IPS-18c (cell line): ENCODE results near the gene ZNF362.

Experiments
- H3K4me3 ChIP-seq: 2 replicates; pipeline ENCODE4 v1.7.0; 2013; ENCODE audit warnings: low read depth, mild to moderate bottlenecking, low read length, moderate library complexity; ENCODE audit not compliant: insufficient read depth
- H3K9me3 ChIP-seq: one replicate; pipeline ENCODE4 v1.6.1; 2013; ENCODE audit warnings: mild to moderate bottlenecking, low read length, moderate library complexity; ENCODE audit not compliant: control insufficient read depth, insufficient read depth

ZNF362 gene

GRCh38 chr1:33292726-33293340 lies 36.5 kb downstream of the ZNF362 start:
- H3K4me3 ChIP-seq = no peak overlapping the region
- H3K9me3 ChIP-seq = peaks cover 2% of the 10 kb centered on the region

DNA sequence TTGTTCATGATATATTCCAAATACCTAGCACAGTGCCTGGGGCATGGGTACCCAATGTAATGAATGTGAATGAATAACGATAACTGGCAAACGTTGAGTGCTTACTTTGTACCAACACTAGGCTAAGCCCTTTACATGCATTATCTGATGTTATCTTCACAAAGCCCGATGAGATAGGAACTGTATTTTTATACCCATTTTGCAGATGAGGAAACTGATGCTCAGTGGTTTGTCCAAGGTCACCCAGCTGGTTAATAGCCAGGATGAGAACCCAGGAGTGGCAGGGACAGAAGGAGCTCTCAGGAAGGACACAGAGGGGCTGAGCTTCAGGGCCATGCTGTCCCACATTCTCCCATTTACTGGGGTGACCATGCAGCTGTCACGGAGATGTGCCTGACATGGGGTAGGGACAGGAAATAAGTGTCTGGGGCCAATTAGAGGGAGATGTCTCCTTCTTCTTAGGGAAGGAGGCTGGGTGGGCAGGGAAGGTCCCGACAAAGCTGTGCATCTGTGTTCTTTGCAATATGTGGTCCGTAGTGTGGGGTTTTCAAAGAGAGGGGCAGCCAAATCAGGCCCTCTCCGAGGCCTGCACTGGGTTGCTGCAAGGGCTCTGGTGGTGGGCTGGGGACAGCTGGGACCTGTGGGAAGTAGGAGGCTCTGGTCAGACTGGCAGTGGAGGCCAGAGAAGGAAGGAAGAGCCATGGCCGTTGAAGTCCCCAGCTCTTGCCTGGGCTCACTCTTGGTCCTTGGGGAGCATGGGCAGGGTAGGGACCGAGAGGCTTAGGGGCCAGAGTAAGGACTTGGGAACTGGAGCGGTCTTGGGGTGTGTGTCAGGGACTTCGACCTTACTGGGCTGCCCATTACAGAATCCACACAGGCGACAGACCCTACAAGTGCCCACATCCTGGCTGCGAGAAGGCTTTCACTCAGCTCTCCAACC lies 38.0 kb downstream of the ZNF362 start:
- Histone ChIP-seq H3K9me3 (peaks cover 2% of the 10 kb centered on the region), H3K4me3 (no peak overlapping the region)

GRCh38 chr1:33295023-33295422 lies 38.7 kb downstream of the ZNF362 start:
- H3K4me3 ChIP-seq = no peak overlapping the region
- peaks cover 2% of the 10 kb centered on the region for H3K9me3 ChIP-seq

GRCh38 chr1:33295450-33296081 lies 39.3 kb downstream of the ZNF362 start:
- Histone ChIP-seq H3K9me3 (peaks cover 2% of the 10 kb centered on the region), H3K4me3 (no peak overlapping the region)

DNA sequence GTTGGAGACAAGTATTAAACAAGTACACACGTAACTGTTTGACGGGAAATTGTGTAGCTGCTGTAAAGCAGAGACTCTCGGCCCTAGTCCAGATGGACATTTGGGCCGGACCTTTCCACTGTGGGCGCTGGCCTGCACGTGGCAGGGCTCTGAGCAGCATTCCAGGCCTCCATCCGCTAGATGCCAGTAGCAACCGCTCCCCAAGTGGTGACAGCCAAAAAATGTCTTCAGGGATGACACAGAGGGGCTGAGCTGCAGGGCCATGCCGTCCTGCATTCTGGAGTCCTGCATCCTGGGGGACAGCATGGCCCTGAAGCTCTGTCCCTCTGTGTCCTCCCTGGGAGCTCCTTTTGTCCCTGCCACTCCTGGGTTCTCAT lies 39.8 kb downstream of the ZNF362 start:
- H3K9me3 ChIP-seq = peaks cover 2% of the 10 kb centered on the region
- H3K4me3 ChIP-seq = no peak overlapping the region

DNA sequence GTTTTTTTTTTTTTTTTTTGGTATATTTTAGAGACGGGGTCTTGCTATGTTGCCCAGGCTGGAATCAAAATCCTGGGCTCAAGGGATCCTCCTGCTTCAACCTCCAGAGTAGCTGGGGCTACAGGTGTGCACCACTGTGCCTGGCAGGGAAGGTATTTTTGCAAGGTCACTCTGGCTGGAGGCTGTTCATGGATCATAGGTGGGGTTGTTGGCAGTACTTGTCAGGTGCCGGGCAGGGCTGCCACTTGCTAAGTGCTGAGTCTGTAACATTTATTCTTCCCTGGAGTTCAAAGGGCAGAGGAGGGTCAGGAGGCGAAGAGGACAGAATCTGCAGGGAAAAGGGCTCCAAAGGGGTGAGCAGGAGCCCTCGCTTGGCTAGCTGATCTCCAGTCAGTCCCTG lies 40.5 kb downstream of the ZNF362 start:
- no peak overlapping the region for H3K4me3 ChIP-seq
- H3K9me3 ChIP-seq = peaks cover 2% of the 10 kb centered on the region

GRCh38 chr1:33297911-33298622 lies 41.8 kb downstream of the ZNF362 start:
- Histone ChIP-seq H3K4me3 (no peak overlapping the region), H3K9me3 (peaks cover 2% of the 10 kb centered on the region)

DNA sequence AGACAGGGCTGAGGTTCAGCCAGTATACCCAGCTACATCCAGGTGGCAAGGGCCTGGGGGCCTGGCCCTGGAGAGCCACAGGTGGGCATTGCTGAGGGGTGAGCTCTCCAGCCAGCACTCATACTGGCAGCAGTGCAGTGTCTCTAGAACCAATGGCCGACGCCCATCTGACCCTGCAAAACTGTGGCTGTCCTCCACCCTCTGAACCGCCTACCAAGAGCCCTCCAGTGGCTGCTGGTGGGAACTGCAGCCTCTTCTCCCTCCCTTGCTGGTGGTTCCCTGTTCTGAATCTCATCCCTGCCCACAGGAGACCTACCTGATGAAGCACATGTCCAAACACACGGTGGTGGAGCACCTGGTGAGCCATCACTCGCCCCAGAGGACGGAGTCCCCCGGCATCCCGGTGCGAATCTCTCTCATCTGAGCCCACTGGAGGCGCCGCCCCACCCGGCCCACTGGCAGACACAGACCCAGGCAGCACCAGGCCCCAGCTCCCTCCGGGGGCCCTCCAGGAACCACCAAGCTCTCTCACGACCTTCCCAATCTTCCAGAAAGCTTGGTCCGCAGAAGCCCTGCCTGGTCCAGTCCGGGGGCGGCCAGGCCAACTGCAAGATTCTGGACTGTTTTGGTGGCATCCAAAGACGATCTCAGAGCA lies 42.5 kb downstream of the ZNF362 start:
- Histone ChIP-seq H3K9me3 (peaks cover 2% of the 10 kb centered on the region), H3K4me3 (no peak overlapping the region)

DNA sequence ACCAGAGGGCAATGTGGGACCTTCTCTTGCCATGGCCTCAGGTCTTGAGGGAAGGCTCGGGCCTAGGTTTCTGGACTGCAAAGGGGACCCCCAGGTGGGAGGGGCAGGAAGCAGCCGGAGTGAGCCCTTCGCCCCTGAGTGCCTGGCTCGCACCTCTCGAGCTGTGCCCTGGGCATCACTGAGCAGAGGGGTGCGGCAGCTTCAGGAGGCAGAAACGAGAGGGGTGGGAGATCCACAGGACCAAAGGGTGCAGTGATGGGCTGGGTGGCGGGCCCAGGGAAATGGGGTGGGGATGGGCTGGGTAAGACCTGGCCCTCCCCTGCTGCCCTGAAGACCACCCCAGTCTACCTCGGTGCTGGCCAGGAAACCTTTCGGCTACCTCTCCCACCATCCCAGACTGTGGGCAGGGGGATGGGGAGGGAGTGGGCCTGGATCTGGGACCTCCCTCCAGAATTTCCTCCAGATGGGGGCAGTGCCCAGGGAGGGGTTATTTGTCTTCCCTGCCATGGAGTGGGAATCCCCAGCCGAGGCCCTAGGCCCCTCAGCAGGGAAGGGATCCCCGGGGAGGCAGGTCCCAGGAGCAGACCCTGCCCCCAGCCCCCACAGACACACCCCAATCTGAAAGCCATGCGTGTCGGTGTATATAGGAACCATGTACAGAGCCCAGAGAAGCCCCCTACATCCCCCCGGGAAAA lies 43.3 kb downstream of the ZNF362 start:
- Histone ChIP-seq H3K4me3 (no peak overlapping the region), H3K9me3 (peaks cover 2% of the 10 kb centered on the region)

DNA sequence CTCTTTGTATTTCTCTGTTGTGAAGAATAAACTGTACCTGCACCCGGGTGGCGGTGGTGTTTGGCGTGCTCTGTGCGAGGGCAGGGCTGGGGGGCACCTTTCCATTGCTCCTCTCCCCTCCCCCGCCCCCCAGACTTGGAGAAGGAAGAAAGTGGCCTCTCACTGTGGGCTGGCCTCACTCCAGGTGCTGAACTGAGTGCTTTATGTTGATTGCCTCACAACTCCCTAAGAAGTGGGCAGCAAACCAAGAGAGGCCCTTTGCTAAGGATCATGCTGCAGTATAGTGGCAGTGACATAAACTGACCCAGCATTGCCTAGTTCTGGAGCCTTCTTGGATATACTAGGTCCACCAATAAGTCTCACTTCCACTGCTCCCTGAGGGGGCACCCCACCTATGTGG lies 44.4 kb downstream of the ZNF362 start:
- Histone ChIP-seq H3K4me3 (no peak overlapping the region), H3K9me3 (no peaks in the 10 kb centered on the region)

DNA sequence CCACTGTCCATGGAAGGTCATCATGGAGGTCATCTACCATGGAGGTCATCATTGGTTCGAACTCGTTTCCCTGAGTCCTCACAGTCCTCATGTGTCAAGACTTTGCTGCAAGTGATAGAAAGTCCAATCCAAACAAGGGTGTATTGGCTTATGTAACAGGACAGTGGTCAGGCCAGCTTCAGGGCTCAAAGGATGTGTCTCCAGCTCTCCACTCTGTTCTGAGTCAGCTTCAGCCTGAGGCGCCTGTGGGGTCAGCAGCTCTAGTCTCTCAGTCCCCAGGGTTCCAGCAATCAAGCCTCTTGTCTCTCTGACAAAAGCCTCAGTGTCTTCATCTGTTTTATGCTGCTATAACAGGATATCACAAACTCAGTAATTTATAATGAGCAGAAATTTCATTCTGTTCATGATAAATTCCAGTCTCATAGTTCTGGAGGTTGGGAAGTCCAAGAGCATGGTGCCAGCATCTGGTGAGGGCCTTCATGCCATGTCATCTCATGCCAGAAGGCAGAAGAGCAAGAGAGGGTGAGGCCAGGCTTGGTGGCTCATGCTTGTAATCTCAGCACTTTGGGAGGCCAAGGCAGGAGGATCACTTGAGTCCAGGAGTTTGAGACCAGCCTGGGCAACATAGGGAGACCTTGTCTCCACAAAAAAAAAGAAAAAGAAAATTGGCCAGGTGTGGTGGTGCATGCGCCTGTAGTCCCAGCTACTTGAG lies 45.1 kb downstream of the ZNF362 start:
- H3K4me3 ChIP-seq = no peak overlapping the region
- no peaks in the 10 kb centered on the region for H3K9me3 ChIP-seq

DNA sequence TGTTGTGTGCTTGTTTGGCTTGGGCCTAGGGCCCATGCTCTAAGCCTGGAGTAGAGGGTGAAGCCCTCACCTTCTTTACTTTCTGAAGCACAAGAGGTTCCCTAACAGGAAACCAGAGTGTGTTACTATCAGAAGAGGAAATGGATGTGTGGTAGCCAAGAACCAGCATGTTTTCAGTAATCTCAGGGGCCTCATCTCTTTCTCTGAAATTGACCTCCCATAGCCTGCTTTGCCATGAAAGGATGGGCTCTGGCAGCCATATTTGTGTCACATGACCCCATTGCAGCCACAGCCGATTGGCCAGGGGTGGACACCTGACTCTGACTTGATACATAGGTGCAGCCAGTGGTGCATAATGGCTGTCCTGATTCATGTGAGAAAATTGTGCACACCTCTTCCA lies 46.0 kb downstream of the ZNF362 start:
- no peak overlapping the region for H3K4me3 ChIP-seq
- no peaks in the 10 kb centered on the region for H3K9me3 ChIP-seq

GRCh38 chr1:33305016-33305415 lies 48.7 kb downstream of the ZNF362 start:
- Histone ChIP-seq H3K4me3 (no peak overlapping the region), H3K9me3 (peaks cover 2% of the 10 kb centered on the region)

DNA sequence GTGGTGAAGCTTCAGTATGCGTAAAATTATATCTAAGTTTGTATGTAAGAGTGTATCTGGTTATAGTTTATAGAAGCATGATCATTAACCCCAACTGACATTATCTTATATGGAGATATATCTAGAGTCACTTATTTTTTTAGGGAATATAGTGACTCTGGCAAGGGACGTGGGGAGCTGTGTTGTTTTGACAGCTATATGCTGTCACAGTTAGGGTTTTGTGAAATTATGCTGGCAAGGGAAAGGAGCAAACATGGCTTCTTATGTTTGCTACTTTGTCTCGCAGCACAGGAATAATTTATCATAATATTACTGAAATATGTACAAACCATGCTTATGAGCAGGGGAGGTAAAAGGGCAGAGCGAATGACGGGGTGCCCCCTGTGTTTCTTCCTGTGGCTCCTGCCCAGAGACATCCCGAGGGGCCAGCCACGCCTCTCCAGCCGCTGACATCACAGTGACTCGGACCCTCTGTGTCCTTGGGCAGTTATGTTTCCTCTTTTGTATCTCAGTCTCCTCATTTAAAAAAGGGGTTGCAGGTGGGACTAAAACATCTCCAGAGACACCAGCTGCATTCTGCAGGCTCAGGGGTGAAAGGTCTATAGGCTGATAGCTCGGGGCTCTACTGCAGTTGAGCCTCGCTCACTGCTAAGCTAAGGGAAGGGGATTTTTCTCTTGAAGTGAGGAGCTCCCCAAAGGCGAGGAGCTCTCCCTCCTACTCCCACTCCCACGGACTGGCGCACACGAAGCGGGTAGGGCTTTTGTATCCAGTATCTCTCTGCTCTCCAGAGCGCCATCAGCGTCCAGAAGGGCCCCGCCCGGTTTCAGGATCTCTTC lies 49.7 kb downstream of the ZNF362 start:
- Histone ChIP-seq H3K9me3 (peaks cover 2% of the 10 kb centered on the region), H3K4me3 (no peak overlapping the region)
